Measurements from ENCODE around the gene EPHA6. TPM values are rescaled to one million over a fixed set of nuclear protein-coding genes. Genes with fewer than 3 reads are reported as not detected.

Gene EPHA6
- total RNA-seq, 2 experiments from 2014 or later: not detected

GRCh38 chr3:97125902-97126499, 311.6 kb downstream of the EPHA6 start:
- intact Hi-C loops (cut with DNase I, micrococcal nuclease): no loop called here
- no peaks in the 10 kb centered on the region for H3K36me3 Mint-ChIP-seq (ENCODE audit: low read depth)
- peaks cover 2% of the 10 kb centered on the region for H3K9me3 Mint-ChIP-seq (ENCODE audit: low read depth)
- no peak for DNase-seq
- ChIA-PET CTCF (no interaction called here), POLR2A (no interaction called here)
- ATAC-seq: no peak
- no peaks in the 10 kb centered on the region for H3K27me3 Mint-ChIP-seq
- H3K4me1 Mint-ChIP-seq: no peaks in the 10 kb centered on the region
- no peak overlapping the region for H3K4me3 Mint-ChIP-seq
- no peak overlapping the region for H3K27ac Mint-ChIP-seq

- intact Hi-C loops (cut with DNase I, micrococcal nuclease): no loop called here
- H3K27ac Mint-ChIP-seq: no peak overlapping the region
- no peaks in the 10 kb centered on the region for H3K4me1 Mint-ChIP-seq
- no peaks in the 10 kb centered on the region for H3K27me3 Mint-ChIP-seq
- ATAC-seq: no peak
- H3K36me3 Mint-ChIP-seq (ENCODE audit: low read depth): no peaks in the 10 kb centered on the region
- H3K4me3 Mint-ChIP-seq: no peak overlapping the region
- H3K9me3 Mint-ChIP-seq (ENCODE audit: low read depth): peaks cover 2% of the 10 kb centered on the region
- ChIA-PET POLR2A (no interaction called here), CTCF (no interaction called here)
- no peak for DNase-seq
These were observed 317.1 kb downstream of the EPHA6 start for GRCh38 chr3:97131476-97131875.

- Mint-ChIP-seq H3K27ac (no peak overlapping the region), H3K36me3 (ENCODE audit: low read depth) (peaks cover 2% of the 10 kb centered on the region), H3K27me3 (no peaks in the 10 kb centered on the region), H3K9me3 (ENCODE audit: low read depth) (peaks cover 15% of the 10 kb centered on the region), H3K4me3 (no peak overlapping the region), H3K4me1 (no peaks in the 10 kb centered on the region)
- no peak for DNase-seq
- no peak for ATAC-seq
- intact Hi-C loops (cut with DNase I, micrococcal nuclease): no loop called here
- ChIA-PET CTCF (no interaction called here), POLR2A (no interaction called here)
These were observed 324.6 kb downstream of the EPHA6 start for GRCh38 chr3:97138914-97139541.

- no peak overlapping the region for H3K27ac Mint-ChIP-seq
- no peaks in the 10 kb centered on the region for H3K4me1 Mint-ChIP-seq
- no peak for ATAC-seq
- H3K4me3 Mint-ChIP-seq: no peak overlapping the region
- ChIA-PET CTCF (no interaction called here), POLR2A (no interaction called here)
- H3K27me3 Mint-ChIP-seq: no peaks in the 10 kb centered on the region
- peaks cover 5% of the 10 kb centered on the region for H3K9me3 Mint-ChIP-seq (ENCODE audit: low read depth)
- no peak for DNase-seq
- no peaks in the 10 kb centered on the region for H3K36me3 Mint-ChIP-seq (ENCODE audit: low read depth)
- intact Hi-C loops (cut with DNase I, micrococcal nuclease): no loop called here
These were observed 334.5 kb downstream of the EPHA6 start for GRCh38 chr3:97148931-97149330.

DNA sequence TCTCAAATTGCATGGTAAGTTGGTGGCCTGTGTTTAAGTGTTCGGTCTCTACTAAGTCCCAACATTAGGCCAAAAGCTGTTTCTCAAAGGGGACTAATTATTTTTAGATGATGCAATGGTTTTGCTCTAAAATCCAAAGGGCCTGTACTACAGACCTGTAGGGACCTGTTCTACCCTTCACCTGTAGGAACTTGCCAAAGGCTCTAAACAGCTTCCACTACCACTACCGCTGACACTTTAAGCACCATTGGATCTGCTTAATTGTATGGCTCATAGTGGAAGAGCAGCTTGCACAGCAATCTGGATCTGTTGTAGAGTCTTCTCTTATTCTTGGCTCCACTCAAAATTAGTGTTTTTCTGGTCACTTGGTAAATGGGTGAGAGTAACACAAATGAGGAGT, 346.8 kb downstream of the EPHA6 start:
- ChIA-PET CTCF (no interaction called here), POLR2A (no interaction called here)
- DNase-seq: no peak
- intact Hi-C loops (cut with DNase I, micrococcal nuclease): no loop called here
- ATAC-seq: no peak
- Mint-ChIP-seq H3K4me1 (no peaks in the 10 kb centered on the region), H3K27ac (no peak overlapping the region), H3K9me3 (ENCODE audit: low read depth) (peaks cover 6% of the 10 kb centered on the region), H3K36me3 (ENCODE audit: low read depth) (no peaks in the 10 kb centered on the region), H3K4me3 (no peak overlapping the region), H3K27me3 (no peaks in the 10 kb centered on the region)

DNA sequence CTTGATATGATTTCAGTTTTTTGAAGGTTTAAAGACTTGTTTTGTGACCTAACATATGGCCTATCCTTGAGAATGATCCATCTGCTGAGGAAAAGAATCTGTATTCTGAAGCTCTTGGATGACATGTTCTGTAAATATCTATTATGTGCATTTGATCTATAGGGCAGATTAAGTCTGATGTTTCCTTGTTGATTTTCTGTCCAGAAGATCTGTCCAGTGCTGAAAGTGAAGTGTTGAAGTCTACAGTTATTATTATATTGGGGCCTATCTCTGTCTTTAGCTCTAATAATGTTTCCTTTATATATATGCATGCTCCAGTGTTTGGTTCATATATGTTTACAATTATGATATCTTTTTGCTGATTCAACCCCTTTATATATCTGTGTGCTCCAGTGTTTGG, 362.8 kb downstream of the EPHA6 start:
- intact Hi-C loops (cut with DNase I, micrococcal nuclease): no loop called here
- H3K27ac Mint-ChIP-seq: no peak overlapping the region
- H3K4me3 Mint-ChIP-seq: no peak overlapping the region
- ChIA-PET POLR2A (no interaction called here), CTCF (no interaction called here)
- H3K9me3 Mint-ChIP-seq (ENCODE audit: low read depth): peaks cover 22% of the 10 kb centered on the region
- H3K27me3 Mint-ChIP-seq: no peaks in the 10 kb centered on the region
- H3K36me3 Mint-ChIP-seq (ENCODE audit: low read depth): no peaks in the 10 kb centered on the region
- ATAC-seq (no peak), DNase-seq (no peak)
- no peaks in the 10 kb centered on the region for H3K4me1 Mint-ChIP-seq

DNA sequence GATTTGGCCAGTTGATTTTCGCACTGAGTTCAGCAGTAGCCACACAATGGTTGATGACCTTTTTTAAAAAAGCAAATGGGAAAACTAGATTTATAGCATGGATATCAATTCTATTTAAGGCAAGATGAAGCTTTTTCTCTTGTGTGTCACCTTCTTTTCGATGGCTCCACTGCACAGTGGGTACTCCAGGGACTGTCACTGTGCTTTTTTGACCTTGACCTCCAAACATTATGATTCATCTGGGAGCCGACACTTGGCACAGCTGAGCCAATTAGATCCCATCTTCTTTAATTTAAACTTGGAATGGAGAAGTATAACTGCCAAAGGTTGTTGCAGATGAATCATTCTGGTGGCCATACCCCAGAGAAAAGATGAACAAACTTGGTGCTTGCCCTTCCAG, 367.3 kb downstream of the EPHA6 start:
- Mint-ChIP-seq H3K9me3 (ENCODE audit: low read depth) (peaks cover 17% of the 10 kb centered on the region), H3K27ac (no peak overlapping the region), H3K27me3 (no peaks in the 10 kb centered on the region), H3K4me1 (no peaks in the 10 kb centered on the region), H3K36me3 (ENCODE audit: low read depth) (no peaks in the 10 kb centered on the region), H3K4me3 (no peak overlapping the region)
- ATAC-seq: no peak
- POLR2A ChIA-PET: no interaction called here
- DNase-seq: no peak
- CTCF ChIA-PET: no interaction called here
- intact Hi-C loops (cut with DNase I, micrococcal nuclease): no loop called here

GRCh38 chr3:97187771-97188170, 373.4 kb downstream of the EPHA6 start:
- H3K36me3 Mint-ChIP-seq (ENCODE audit: low read depth): no peaks in the 10 kb centered on the region
- DNase-seq (no peak), ATAC-seq (no peak)
- ChIA-PET POLR2A (no interaction called here), CTCF (no interaction called here)
- no peaks in the 10 kb centered on the region for H3K27me3 Mint-ChIP-seq
- intact Hi-C loops (cut with DNase I, micrococcal nuclease): no loop called here
- no peak overlapping the region for H3K27ac Mint-ChIP-seq
- H3K9me3 Mint-ChIP-seq (ENCODE audit: low read depth): peaks cover 2% of the 10 kb centered on the region
- H3K4me1 Mint-ChIP-seq: no peaks in the 10 kb centered on the region
- no peak overlapping the region for H3K4me3 Mint-ChIP-seq

DNA sequence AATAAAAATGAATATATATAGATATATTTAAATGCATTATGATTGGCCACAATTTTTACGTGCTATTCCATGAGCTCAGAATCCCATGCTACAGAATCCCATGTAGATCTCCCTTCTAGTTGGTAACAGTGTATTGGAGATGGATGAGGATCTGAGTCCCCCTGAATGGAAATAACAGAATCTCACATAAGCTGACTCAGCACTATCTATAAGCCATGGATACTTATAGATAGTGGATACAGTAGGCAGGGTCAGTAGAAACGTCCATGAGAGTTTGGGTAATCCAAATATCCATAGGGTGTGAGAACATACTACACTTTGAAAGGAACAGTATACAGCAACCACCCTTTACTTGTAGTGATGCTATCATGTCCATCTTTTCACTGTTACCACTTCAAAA, 375.4 kb downstream of the EPHA6 start:
- Mint-ChIP-seq H3K4me3 (no peak overlapping the region), H3K9me3 (ENCODE audit: low read depth) (peaks cover 4% of the 10 kb centered on the region)
- POLR2A ChIA-PET: no interaction called here

GRCh38 chr3:97197083-97197482, 382.7 kb downstream of the EPHA6 start:
- DNase-seq (no peak), ATAC-seq (no peak)
- no peaks in the 10 kb centered on the region for H3K27me3 Mint-ChIP-seq
- H3K4me3 Mint-ChIP-seq: no peak overlapping the region
- no peaks in the 10 kb centered on the region for H3K4me1 Mint-ChIP-seq
- ChIA-PET POLR2A (no interaction called here), CTCF (no interaction called here)
- no peaks in the 10 kb centered on the region for H3K36me3 Mint-ChIP-seq (ENCODE audit: low read depth)
- intact Hi-C loops (cut with DNase I, micrococcal nuclease): no loop called here
- H3K9me3 Mint-ChIP-seq (ENCODE audit: low read depth): peaks cover 2% of the 10 kb centered on the region
- no peak overlapping the region for H3K27ac Mint-ChIP-seq

More for the DNA sequence above, 375.4 kb downstream of the EPHA6 start:
- Mint-ChIP-seq H3K27me3 (no peaks in the 10 kb centered on the region), H3K36me3 (ENCODE audit: low read depth) (no peaks in the 10 kb centered on the region), H3K27ac (no peak overlapping the region), H3K4me1 (no peaks in the 10 kb centered on the region)
- CTCF ChIA-PET: no interaction called here
- DNase-seq: no peak
- no peak for ATAC-seq
- intact Hi-C loops (cut with DNase I, micrococcal nuclease): no loop called here

GRCh38 chr3:97197830-97198229, 383.4 kb downstream of the EPHA6 start:
- H3K27ac Mint-ChIP-seq: no peak overlapping the region
- H3K27me3 Mint-ChIP-seq: no peaks in the 10 kb centered on the region
- H3K4me3 Mint-ChIP-seq: no peak overlapping the region
- H3K4me1 Mint-ChIP-seq: no peaks in the 10 kb centered on the region
- no peaks in the 10 kb centered on the region for H3K36me3 Mint-ChIP-seq (ENCODE audit: low read depth)
- POLR2A ChIA-PET: no interaction called here
- intact Hi-C loops (cut with DNase I, micrococcal nuclease): no loop called here
- CTCF ChIA-PET: no interaction called here
- H3K9me3 Mint-ChIP-seq (ENCODE audit: low read depth): peaks cover 2% of the 10 kb centered on the region
- ATAC-seq (no peak), DNase-seq (no peak)

DNA sequence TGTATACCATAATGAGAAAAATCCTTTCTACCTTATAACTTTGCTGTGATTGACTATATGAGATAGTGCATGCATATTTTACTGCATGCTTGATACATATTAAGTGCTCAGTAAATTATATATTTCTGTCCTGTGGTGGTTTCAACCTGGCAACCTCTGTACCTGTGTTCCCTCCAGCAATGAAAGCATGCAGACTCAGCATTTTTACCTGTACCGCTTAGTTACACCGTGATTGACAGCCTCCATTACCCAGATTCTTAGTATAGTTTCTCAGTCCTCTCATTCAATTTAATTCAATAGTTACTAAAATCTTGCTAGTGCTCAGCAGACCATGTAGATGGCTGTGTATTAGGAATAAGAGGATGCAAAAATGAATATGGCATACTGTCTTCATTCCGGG, 386.0 kb downstream of the EPHA6 start:
- no peaks in the 10 kb centered on the region for H3K4me1 Mint-ChIP-seq
- H3K36me3 Mint-ChIP-seq (ENCODE audit: low read depth): no peaks in the 10 kb centered on the region
- no peak for ATAC-seq
- ChIA-PET POLR2A (no interaction called here), CTCF (no interaction called here)
- no peaks in the 10 kb centered on the region for H3K9me3 Mint-ChIP-seq (ENCODE audit: low read depth)
- intact Hi-C loops (cut with DNase I, micrococcal nuclease): no loop called here
- no peak for DNase-seq
- no peaks in the 10 kb centered on the region for H3K27me3 Mint-ChIP-seq
- no peak overlapping the region for H3K4me3 Mint-ChIP-seq
- no peak overlapping the region for H3K27ac Mint-ChIP-seq

- H3K9me3 Mint-ChIP-seq (ENCODE audit: low read depth): no peaks in the 10 kb centered on the region
- no peaks in the 10 kb centered on the region for H3K4me1 Mint-ChIP-seq
- H3K27me3 Mint-ChIP-seq: no peaks in the 10 kb centered on the region
- ChIA-PET POLR2A (no interaction called here), CTCF (no interaction called here)
- no peak for DNase-seq
- H3K4me3 Mint-ChIP-seq: no peak overlapping the region
- intact Hi-C loops (cut with DNase I, micrococcal nuclease): no loop called here
- ATAC-seq: no peak
- no peak overlapping the region for H3K27ac Mint-ChIP-seq
- no peaks in the 10 kb centered on the region for H3K36me3 Mint-ChIP-seq (ENCODE audit: low read depth)
These were observed 387.4 kb downstream of the EPHA6 start for GRCh38 chr3:97201814-97202213.

Data from activated CD4-positive, alpha-beta T cell treated with anti-CD3 and anti-CD28 coated beads for 36 hours (primary cell).